Caki2 (cell line): ENCODE results near the gene C19orf67. TPM values are rescaled to one million over a fixed set of nuclear protein-coding genes. Genes with fewer than 3 reads are reported as not detected.

Experiments used
- DNase-seq: peaks from one replicate; pipeline ENCODE4 v3.0.0-alpha.2; 2015; ENCODE audit warnings: low read depth
- in situ Hi-C: cut with HindIII; loops from 2 replicates; pipeline ENCODE4 v1.10.0; 2016; ENCODE audit warnings: low sequenced_read_pairs, low pct_unique_long_range_greater_than_20kb, mixed read lengths
- total RNA-seq: library from RNA; depleted of rRNA; stranded (reverse); fragments of >200 nt; shearing (Covaris generic); gene quantifications from 2 replicates; pipeline ENCODE4 v1.2.3, GENCODE V29; 2014; ENCODE audit warnings: low replicate concordance

Gene C19orf67
- total RNA-seq, 1 experiment from 2014 or later, result not detected

DNA sequence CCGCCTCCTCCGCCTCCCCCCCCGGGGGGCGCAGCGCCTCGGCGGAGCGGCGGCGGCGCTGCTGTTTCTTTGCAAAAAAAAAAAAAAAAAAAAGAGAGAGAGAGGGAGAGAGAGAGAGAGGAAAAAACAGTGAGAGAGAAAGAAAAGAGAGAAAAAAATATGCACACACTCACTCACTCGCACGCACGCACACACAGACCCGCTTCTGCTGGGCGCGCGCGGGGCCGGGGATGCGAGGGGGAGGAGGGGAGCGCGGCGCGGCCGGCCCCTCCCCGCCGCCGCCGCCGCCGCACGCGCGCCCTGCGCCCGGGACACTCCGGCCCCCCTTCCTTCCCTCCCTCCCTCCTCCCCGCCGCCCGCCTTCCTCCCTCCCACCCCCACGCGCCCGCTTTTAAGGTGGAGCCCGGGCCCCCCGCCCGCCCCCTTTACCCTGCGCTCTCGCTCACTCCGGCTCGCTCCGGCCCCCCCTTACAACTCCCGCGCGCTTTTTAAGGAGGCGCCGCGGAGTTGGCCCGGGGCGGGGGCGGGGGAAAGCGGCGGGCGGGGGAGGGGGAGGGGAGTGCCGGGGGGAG is 5.0 kb upstream of the C19orf67 start, which contains the start of gene SAMD1:
SAMD1 (minus strand) TSS at position 243 of the 572 bp plus-strand sequence.
- in situ Hi-C loops, result loop anchor here (25.0 kb wide), 1 partner anchor 178 kb away; the partner anchor contains the start of genes BRME1 and CC2D1A
- DNase-seq, result peak; percentile 70

DNA sequence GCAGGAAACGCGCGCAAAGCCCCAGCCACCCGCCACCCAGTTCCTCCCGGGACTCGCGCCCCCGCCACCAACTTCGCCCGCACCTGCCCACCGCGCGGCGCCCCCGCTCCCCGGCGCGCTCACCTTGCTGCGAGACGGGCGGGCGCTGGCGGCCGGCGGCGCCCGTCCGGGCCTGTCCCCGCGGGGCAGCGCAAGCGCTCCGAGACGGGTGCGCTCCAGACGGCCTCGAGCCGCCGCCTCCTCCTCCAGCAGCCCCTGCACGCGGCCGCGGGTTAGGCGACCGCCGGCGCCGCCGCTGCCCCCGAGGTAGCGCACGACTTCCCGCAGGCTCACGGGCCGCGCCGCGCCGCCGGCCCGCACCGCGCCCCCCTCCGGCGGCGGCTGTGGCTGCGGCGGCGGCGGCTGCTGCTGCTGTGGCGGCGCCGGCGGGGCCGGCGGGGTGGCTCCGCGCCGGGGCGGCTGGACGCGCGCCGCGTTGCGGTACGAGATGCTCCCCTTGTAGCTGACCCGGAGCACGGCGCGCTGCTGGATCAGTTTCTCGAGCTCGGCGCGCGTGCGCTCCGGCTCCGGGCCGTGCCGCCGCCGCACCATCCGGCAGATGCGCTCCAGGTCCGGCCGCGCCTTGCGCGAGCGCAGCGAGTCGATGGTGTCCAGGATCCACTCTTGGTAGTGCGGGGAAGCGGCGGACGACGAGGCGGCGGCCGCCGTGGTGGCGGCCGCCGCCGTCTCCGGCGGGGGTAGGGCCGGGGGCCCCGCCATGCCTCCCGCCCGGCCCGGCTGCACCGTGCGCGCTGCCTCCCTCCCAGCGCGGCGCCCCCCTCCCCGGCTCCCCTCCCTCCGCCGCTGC is 4.3 kb upstream of the C19orf67 start:
- peak; percentile 48 for DNase-seq
- in situ Hi-C loops, result loop anchor here (25.0 kb wide), 1 partner anchor 178 kb away; the partner anchor contains the start of genes BRME1 and CC2D1A

DNA sequence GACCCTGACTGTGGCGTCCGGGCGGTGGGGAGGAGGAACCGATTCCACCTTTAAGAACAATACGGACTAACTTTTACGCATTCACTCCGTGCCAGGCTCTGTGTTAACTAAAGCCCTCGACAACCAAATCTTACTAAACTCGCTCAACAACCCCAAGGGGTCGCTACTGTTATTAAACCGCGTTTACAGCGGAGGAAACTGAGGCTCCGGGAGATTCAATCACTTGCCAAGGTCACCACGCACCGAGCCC is 3.8 kb upstream of the C19orf67 start:
- in situ Hi-C loops, result loop anchor here (25.0 kb wide), 1 partner anchor 177 kb away; the partner anchor contains the start of genes BRME1 and CC2D1A
- DNase-seq, result no peak

DNA sequence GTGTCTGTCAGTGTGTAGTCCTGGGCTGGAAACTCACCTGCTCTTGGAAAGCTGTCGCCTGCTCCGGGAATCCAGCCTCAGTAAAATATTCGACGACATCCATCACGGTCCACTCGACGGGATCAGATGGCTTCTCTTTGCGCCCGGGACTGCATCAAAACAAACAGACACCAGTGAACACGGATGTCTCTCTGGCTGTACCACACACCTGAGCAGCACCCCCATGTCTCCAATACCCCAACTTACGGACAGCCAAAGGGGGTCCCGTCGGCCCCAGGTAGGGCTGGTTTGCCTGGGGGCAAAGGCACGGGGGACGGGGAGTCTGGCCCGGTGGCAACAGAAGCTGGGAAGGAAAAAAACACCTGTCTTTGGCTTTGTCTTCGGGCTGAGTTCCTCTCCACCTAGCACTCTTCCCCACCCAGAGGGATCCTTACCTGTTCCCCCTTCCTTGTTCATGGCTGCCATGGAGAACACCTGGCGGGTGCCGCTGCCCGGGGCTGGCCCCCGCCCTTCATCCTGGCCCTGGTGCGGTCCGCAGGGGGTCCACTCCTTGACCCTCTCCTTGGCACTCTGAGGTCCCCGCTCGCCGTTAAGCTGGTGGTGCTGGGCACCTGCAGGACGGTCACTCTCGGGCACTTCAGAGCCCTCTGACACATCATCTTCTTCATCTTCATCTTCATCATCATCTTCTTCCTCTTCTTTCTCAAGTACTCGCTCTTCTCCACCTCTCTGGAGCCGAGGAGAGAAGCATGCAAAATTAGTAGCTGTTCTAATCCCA is 3.2 kb upstream of the C19orf67 start:
- in situ Hi-C loops, result loop anchor here (25.0 kb wide), 1 partner anchor 177 kb away; the partner anchor contains the start of genes BRME1 and CC2D1A

DNA sequence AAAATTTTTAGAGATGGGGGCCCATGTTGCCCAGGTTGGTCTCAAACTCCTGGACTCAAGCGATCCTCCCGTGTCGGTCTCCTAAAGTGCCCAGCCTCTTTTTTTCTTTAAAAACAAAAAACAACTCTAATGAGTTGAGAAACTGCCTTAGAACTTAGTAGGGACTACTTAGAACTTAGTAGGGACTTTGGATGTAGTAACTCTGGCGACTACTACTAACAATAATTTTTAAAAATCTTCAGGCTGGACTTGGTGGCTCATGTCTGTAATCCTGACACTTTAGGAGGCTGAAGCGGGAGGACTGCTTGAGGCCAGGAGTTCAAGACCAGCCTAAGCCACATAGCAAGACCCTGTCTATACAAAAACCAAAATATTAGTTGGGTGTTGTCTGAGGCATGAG is 515 bp upstream of the C19orf67 start:
- DNase-seq, result no peak
- in situ Hi-C loops, result loop anchor here (25.0 kb wide), 1 partner anchor 174 kb away; the partner anchor contains the start of genes BRME1 and CC2D1A

More for the DNA sequence above, 3.2 kb upstream of the C19orf67 start:
- DNase-seq, result no peak

DNA sequence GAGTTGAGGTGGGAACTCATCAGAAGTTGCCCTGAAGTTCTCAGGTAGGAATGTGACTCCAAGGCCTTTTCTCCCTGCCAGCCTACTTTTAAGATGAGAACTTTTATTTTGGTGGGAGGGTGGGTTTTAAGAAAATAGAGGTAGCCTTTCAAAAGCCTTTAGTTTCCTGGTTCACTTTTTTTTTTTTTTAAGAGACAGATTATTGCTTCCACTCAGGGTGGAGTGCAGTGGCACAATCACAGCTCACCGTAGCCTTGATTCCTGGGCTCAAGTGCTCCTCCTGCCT is 3.0 kb downstream of the C19orf67 start:
- in situ Hi-C loops, result loop anchor here (25.0 kb wide), 1 partner anchor 170 kb away; the partner anchor contains the start of genes BRME1 and CC2D1A
- DNase-seq, result no peak

DNA sequence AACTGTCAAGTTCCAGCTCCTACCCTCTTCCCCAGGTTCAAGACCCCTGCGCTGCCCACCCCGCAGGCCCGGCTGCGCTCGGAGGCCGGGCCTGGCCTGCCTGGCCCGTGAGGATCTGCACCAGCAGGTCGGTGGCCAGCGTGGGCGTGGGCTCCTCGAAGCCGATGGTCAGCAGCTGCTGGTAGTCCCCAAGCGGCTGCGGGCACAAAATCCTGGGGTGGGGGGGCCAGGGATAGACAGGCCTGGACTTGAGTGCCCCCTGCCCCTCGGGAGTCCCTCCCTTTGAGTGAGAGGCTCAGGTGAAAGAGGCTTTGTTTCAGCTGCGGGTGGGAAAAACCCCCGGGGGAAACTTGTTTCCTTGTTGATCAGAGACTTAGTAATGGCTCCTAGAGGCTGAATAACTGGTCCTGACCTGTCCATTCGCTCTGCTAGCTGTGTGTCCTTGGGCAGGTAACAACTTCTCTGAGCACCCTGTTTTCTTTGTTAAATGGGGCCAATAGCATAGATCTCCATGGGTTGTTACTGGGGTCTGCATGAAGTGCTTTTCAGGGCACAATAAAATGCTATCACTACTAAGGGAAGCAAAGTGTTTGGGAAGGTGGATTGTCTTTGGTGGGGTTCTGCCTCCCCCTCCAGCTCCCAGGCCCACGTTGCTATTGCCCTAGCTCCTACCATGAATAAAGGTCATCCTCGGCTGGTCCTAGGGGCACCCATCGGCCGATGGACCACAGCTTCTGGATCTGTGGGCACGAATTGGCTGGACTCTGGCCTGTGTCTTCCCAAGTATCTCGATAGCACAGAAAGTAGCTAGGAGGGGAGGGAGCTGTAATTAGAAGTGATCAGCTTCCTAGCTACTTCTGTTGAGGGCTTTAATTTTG is 3.5 kb downstream of the C19orf67 start:
- in situ Hi-C loops, result loop anchor here (25.0 kb wide), 1 partner anchor 170 kb away; the partner anchor contains the start of genes BRME1 and CC2D1A
- DNase-seq, result no peak

DNA sequence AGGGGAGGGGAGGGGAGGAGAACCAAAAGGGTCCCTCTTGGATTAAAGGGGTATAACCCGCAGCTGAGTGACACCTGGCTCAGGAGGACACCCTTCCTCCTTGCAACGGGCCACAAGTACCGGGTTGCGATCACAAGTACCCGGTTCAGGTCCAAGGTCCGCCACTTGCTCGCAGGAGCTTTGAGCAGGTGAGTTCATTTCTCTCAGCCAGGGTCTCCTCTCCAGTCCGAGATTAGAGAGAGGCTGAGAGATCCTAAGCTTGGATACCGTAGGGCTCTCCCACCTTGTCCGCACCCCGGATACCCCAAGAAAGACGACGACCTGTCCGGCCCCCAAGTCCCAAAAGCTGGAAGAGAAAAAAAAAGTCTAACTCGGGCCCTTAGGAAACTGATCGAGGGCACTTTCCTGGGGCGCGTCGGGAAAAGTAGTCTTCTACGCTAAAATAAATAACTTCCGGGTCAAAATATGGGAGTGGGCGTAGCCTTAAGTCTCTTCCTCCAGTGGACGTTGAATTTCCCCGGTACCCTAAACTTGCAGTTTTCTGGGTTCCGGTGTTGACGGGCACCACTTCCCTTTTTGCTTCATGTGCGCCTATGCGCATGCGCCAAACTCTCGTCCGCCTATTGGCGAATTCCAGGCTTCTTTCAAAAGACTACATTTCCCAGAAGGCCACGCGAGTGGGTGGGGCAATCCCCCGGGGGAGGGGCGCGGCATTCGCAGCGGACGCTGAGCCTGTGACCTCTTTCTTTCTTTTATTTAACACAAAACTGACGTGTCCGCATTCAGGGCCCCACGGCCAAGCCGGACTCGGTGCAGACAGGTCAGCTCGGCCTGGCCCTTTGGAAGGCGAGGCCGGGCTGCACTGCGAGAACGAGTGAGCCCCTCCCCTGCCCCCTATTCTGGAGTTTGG is 4.4 kb downstream of the C19orf67 start:
- in situ Hi-C loops, result loop anchor here (25.0 kb wide), 1 partner anchor 169 kb away; the partner anchor contains the start of genes BRME1 and CC2D1A
- peak; percentile 98 for DNase-seq

DNA sequence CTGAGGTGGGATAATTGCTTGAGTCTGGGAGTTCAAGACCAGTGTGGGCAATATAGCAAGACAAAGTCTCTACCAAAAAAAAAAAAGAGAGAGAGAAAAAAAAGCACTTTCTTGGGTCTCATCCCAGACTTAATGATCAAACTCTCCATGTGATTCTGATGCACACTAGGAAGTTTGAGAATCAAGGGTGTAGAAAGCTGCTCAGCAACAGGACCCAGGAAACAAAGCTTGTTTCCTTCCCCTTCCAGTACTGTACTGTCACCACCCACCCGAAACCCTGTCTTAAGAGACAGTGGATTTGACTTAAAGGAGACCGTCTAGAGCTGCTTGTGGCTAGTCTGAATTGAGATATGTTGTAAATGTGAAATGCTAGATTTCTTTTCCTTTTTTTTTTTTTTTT is 7.2 kb downstream of the C19orf67 start:
- DNase-seq, result no peak
- in situ Hi-C loops, result loop anchor here (25.0 kb wide), 1 partner anchor 166 kb away; the partner anchor contains the start of genes BRME1 and CC2D1A

DNA sequence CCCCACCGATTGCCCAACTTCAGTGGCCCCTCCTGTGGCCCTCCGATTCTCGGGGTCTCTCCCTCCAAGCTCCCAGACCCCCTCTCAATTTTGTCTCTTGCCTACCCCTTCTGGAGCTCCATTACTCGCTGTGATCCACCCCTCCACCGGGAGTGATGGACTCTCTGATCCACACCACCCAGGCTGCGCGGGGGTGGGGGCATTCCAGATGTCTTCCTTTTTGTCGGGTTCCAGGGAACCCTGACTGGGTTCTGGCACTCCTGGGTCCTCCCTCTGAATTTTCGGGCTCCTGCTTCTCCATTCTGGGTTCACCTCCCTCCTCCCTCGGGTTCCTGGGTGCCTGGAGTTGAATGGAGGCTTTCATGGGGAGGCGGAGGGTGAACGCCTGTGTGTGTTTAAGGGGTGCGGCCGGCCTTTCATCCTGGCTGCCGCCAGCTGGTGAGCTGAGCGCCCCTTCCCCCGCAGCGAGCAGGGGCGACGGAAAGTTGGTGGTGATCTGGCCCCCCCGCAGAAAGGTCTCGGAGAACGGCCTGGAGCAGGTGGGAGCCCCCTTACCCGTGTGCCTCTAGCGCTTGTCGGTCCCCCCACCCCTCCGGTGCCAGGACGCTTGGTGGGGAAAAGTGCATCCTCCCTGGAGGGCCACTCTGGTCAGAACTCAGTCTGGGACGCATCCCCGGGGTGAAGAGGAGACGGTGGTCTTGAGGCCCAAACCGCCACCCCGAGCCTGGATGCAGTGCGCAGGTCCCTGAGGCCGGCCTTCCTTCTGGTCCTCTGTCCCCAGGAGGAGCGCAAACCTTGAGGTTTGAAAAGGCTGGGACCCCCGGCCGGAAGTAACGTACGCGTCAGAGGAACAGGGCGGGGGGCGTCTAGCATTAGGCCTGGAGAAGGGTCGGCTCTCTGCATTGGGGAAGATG is 11.4 kb downstream of the C19orf67 start:
- DNase-seq, result no peak
- in situ Hi-C loops, result no loop called here

DNA sequence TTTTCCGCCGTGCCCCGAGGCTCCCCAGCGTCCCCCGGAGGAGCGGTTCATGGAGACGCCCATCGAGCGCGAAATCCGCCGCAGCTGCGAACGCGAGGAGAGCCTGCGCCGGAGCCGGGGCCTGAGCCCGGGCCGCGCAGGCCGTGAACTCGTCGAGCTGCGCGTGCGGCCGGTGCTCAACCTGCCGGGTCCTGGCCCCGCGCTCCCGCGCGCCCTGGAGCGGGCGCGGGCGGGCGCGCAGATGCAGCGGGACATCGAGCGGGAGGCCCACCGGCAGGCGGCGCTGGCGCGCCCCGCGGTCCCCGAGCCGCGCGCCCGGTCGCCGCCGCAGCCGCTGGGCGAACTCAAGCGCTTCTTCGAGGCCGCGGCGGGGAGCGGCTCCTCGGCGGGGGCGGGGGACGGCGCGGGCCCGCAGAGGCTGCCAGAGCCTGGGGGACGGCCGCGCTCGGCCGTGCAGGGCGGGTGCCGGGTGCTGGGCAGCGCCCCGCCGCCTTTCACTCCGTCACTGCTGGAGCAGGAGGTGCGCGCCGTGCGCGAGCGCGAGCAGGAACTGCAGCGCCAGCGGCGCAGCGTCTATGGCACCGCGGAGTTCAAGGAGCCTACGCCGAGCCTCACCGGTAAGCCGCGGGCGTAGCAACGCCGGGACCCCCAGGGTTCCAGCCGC is 12.2 kb downstream of the C19orf67 start:
- DNase-seq, result peak; percentile 75
- in situ Hi-C loops, result no loop called here

DNA sequence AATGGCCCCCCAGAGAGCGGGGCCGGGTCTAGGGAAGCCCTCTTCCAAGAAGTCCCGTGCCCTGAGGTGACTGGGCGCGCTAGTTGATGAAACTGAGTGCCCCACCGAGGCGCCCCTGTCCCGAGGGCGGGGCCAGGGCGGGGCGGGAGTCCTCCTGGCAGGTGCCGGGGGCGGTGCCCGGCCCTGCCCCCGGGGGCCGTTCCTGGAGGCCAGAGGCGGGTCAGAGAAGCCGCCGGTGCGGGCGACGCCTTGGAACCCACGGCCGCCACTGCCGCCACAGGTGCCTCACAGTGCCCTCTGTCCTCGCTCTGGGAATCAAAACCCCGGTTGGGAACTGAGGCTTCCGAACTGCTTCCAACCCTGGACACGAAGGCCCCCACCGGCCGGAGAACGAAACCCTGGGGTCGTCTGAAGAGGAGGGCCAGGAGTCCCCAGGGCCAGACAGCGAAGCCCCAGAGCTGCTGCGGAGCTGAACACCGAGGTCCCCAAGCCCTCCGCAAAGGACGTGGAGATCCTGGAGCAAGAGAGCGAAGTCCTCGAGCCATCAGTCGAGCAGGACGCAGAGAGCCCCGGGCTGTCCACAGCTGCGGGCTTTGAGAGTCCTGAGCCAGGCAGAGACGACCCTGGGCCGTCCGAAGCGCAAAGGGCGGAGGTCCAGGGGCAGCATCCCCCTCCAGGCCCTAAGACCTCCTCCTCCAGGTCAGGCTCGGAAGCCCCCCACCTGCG is 12.9 kb downstream of the C19orf67 start, which contains the start of gene MISP3:
MISP3 (plus strand) TSS at position 252 of the 726 bp plus-strand sequence. CDS start 524 bp downstream, outside the sequence.
- in situ Hi-C loops, result no loop called here
- peak; percentile 62 for DNase-seq

DNA sequence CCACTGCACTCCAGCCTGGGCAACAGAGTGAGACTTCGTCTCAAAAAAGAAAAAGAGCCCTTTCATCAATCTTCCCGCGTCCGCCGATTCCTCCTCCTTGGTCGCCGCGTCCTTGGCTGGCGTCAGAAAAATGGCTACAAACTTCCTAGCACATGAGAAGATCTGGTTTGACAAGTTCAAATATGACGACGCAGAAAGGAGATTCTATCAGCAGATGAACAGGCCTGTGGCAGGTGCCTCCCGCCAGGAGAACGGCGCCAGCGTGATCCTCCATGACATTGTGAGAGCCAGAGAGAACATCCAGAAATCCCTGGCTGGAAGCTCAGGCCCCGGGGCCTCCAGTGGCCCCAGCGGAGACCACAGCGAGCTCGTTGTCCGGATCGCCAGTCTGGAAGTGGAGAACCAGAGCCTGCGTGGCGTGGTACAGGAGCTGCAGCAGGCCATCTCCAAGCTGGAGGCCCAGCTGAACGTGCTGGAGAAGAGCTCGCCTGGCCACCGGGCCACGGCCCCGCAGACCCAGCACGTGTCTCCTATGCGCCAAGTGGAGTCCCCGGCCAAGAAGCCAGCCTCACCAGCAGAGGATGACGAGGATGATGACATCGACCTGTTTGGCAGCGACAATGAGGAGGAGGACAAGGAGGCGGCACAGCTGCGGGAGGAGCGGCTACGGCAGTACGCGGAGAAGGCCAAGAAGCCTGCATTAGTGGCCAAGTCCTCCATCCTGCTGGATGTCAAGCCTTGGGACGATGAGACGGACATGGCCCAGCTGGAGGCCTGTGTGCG is 15.1 kb downstream of the C19orf67 start:
- in situ Hi-C loops, result no loop called here
- DNase-seq, result no peak

DNA sequence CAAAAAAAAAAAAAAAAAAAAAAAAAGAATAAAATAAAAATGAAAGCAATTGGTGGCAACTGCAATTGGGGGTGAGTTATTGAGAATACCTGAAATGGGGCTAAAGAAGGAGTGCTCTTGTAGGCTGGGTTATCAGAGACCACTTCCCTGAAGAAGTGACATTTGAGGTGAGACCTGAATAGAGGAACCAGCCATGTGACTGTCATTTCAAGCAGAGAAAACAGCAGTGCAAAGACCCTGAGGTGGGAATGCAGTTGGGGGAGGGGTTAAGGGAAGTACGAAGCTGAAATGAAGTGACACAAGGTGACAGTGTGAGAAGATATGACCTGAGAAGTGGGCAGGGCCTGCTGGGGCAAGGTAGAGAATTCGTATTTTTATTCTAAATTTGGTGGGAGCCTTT is 19.4 kb downstream of the C19orf67 start:
- in situ Hi-C loops, result no loop called here
- no peak for DNase-seq
